GM21786 (cell line): Measurements from ENCODE around the gene CARMIL1.

Experiments used
- ATAC-seq: cut with Tn5 transposase; IDR thresholded peaks from one replicate; pipeline ENCODE4 v1.9.1; 2021; ENCODE audit not compliant: unreplicated experiment

Gene CARMIL1

GRCh38 chr6:25601800-25602673, 322.9 kb downstream of the CARMIL1 start:
- no peak for ATAC-seq

DNA sequence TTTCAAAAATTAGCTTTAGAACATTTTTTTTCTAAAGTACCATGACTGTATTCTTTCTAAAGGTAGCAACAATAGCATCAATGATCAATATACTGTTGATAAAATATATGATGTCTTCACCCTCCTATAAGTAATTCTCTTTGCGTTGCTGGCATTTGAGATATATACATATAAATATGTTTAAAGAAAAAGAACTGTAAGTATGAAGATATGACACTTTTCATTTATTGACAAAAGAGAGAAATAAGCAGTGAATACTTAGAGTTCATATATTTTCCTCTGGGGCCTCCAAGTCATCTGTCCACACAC, 323.5 kb downstream of the CARMIL1 start:
- no peak for ATAC-seq

DNA sequence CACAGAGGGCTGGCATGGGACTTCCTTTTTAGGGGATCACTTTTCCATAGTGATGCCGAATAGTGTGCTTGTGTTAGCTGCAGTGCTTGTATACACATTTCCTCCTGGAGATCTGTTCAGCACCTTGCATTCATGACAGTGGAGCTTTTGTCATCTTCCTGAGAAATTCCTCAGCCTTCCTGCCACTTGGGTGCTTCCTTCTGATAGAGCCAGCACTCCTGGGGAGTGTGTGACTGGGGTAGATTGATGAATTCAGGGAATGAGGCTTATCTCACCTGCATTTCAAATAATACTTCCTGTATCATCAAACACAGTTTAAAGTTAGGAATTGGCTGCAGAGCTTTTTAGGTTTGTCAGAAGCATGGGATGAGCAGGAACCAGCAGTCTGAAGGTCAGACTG, 324.1 kb downstream of the CARMIL1 start:
- no peak for ATAC-seq

DNA sequence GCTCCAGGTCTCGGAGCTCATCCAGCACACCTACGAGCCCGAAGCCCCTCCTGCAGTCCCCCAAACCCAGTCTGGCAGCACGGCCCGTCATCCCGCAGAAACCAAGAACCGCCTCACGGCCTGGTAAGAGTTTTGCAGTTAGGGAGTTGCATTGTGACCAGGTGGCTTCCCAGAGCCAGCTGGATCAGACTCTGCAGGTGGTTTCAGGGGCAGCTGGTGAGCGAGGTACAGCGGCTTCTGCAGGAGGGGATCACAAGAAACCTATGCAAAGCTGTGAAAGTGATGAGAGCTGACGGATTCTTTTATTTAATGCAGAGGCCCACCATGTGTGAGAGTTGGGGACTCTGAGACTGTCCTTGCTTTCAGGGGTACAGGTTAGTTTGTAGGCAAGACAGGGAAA, 327.0 kb downstream of the CARMIL1 start:
- ATAC-seq = no peak

DNA sequence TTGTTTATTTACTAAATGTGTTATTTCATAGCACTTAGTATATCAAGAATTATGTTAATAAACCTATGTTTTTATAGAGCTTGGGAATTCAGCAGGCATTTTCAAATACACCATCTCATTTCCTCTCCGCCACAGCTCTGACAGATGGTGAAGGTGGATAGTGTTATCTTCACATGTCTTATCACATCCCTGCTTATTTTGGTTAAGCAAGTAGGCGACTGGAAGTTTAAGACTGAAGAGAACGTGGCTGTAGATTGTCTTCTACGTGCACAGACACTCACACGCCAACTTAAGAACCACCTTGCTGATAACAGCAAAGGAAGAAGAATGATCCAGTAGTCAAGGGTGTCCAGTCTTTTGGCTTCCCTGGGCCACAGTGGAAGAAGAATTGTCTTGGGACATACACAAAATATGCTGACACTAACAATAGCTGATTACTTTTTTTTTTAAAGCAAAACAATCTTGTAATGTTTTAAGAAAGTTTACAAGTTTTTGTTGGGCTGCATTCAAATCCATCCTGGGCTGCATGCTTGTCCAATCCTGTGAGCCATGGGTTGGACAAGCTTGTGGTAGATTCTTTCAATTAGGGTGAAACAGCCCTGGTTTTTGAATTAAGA, 329.5 kb downstream of the CARMIL1 start:
- ATAC-seq = no peak

GRCh38 chr6:25612666-25613065, 333.5 kb downstream of the CARMIL1 start:
- no peak for ATAC-seq

DNA sequence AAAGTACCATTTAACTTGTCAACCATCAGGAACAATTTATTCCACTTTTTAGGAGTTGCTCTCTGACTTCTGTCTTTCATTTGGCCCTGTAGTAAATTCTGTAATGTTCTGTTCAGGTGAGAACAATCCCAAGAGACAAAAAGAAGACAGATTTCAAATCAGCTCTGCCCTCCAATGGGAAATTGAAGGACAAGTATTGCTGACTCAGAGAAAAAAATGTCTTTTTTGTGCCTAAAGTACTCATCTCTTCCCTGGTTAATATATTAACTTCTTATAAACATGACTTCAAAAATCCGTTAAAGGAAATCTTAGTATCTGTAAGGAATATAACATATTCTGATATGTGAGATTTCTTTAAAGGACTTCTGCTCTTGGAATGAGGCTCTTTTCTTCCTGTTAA, 334.2 kb downstream of the CARMIL1 start:
- ATAC-seq = no peak

DNA sequence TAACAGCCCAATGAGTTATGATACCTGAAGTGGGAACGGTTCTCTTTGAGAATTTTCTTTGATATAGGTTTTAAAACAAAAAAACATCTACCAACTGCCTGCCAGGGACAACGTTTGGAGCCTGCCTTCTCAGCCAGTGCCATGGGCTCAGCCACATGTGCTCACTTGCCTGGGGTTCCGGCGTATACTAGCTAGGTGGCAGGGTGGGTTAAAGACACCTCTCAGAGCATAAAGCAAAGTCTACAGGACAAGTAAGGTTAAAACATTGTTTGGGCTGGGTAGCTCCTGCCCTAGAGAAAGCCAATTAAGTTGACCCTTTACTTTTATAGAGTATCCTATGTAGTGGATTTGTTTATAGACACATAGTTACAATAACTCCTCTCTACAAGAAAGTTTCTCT, 334.9 kb downstream of the CARMIL1 start:
- no peak for ATAC-seq

GRCh38 chr6:25615471-25615870, 336.3 kb downstream of the CARMIL1 start:
- ATAC-seq = no peak

DNA sequence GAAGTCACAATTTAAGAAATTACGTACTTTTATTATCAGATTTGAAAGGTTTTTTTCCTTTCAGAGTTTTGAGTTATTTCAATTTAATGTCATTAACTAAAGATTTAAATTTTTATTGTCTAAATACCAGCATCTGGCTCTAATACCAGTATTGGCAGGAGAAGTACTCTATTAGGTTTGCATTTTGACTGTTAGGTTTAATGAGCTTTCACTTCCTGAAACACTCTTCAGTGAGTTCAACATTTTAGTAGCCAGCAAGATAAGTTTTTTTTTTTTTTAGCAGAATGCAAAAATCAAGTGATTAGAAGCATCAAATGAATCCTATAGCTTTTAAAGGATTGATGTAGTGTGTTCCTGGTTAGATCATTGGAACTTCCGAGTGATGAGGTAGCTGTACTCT, 338.8 kb downstream of the CARMIL1 start:
- peak; percentile 45 for ATAC-seq

DNA sequence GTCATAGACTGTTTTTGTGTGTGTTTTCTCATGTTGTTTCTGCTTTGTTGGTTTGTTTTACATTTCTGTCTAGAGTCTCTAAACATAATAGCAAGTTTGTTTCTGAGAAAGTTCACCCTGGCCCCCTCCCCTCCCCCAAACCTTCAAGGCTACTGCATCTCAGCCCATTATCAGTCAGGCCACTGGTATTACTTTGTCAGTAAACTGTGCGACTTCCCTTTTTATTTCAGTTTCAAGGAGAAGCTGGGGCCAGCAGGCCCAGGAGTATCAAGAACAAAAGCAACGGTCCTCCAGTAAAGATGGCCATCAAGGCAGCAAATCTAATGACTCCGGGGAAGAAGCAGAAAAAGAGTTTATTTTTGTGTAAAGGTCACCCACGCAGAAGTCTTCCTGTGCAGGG, 340.0 kb downstream of the CARMIL1 start:
- ATAC-seq = no peak

- ATAC-seq = no peak
These were observed 341.2 kb downstream of the CARMIL1 start for GRCh38 chr6:25620391-25620790.

DNA sequence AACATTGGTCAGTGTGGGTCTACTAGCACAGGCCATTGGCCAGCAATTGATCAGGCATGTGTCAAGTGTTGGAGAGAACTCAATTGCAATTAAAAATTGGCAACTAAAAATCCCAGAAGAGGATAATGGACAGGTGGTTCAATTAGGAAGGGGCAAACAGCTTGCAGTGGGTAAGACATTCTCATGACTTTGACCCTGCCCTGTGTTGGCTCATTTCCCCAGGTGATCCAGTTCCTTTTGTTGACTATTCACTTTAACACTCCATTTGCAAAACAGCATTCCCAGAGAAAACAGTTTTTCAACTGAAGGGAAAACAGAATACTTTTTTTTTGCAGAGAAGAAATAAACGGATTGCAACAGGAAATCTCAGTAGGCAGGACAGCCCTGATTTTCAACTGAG, 343.9 kb downstream of the CARMIL1 start:
- no peak for ATAC-seq

GRCh38 chr6:25623879-25624278, 344.7 kb downstream of the CARMIL1 start:
- ATAC-seq = no peak

DNA sequence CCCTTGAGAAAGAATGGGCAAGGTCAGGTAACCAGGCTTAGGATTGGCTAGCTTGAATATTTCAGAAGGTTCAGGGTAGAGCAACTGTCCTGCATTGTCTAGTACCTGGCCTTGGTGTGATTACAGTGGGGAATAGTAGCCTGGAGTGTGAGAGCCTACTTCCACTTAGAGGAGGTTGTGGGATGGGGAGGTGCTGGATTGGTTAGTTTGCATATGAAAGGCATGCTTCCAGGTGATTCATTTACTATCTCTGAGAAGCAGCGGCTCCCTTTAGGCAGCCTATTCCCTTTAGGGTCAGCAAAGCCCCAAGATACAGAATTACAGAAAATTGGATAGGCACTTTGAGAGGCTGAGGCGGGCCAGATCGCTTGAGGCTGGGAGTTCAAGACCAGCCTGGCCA, 347.8 kb downstream of the CARMIL1 start:
- no peak for ATAC-seq

DNA sequence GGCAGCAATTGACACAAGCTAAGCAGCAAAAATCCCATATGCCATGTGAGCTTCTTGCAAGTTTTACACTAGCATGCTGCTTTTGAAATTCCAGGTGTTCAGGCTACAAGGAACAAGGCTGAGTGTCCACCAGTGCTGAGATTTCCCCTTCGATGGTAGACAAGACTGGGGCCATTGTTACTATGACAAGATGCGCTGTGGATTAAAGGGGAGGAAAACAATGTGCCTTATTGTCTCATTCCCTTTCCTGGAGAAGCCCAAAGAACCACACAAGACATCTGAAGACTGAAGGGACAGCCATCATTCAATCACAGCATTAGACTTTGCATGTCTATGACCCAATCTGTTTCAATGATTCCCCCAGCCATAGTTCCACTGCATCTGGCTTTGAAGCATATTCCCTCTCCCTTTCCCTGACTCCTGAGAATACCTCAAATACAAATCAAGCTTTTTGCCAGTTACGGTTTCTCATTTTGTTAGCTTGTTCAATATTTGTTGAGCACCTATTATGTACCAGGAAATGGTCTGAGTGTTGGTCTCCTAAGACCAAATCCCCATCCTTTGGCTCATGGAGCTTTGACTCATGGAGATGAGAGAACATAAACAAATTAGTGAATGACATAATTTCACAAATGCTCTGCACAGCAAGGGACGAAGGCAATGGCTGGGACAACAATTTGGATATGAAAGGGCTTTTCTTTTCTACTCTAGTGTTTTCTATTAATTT, 349.5 kb downstream of the CARMIL1 start:
- ATAC-seq = no peak

DNA sequence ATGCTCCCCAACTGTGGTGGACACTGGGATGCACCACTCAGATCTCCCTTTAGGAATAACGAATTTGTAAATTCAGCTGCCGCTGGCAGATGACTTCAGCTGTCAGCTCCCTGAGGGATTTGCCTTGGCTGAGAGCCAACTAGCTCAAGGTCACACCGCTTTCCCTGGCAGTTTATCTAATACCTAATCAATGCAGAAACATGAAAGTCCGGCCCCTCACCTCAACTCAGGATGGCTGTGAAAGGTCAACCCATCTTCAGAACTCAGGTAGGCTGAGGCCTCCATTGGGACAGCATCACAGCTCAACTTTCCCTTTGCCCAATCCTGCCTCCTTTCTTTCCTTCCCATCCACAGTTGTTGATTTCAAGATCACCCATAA, 350.0 kb downstream of the CARMIL1 start:
- no peak for ATAC-seq

DNA sequence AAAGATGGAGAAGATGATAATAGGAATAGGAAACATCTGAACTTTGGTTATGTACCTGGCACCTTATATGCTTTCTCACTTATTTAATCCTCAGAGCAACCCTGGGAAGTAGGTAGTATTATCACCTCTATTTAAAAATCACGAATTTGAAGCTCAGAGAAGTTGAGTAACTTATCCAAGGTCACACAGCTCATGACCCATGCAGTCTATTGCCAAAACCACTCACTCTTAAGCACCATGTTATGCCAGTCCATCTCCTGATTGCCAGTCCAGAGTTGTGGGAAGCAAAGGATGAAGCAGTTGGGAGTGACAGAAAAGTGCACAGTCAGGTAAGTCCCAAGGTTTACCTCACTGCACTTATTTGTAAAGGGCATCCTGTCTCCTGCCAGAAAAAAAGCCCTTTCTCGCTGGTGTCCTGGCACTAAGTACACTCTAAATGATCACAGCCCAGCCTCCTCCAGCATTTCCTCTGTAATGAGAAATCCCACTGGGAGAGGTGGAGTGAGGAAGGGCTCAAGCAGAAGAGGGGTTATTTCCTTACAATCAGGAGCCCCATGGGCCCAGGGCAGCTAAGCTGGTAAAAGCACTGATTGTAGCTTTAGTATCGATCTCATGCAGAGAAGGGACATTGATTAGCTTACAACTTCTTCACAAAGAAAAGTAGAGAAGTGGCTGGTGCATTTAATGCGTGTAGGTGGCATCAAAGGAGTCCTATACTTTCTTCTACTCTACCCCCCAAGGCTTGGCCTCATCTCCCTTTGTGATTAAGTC, 351.5 kb downstream of the CARMIL1 start:
- ATAC-seq = no peak

- no peak for ATAC-seq
These were observed 356.7 kb downstream of the CARMIL1 start for GRCh38 chr6:25635886-25636317.

GRCh38 chr6:25637211-25637610, 358.0 kb downstream of the CARMIL1 start:
- ATAC-seq = no peak

- ATAC-seq = no peak
These were observed 358.8 kb downstream of the CARMIL1 start for GRCh38 chr6:25637960-25638434.
